Ovary (tissue), 9 donors: ENCODE results near the gene PCDHGB2. TPM values are rescaled to one million over a fixed set of nuclear protein-coding genes. Genes with fewer than 3 reads are reported as not detected.
A peak's percentile ranks its signal among the peaks of the same experiment; 100 is the strongest.

Source experiments
- DNase-seq, 5 donors: peaks; one replicate each; pipeline ENCODE4 v3.0.0-alpha.2; 2019 to 2020
- H3K27ac ChIP-seq, 2 donors: fragments of 200-600 bp; one replicate each; pipeline versions ENCODE4 v1.5.1 to v1.8.0; 2019 to 2022
- H3K27me3 ChIP-seq: fragments of 200-600 bp; one replicate; pipeline ENCODE4 v1.8.0; 2022
- H3K36me3 ChIP-seq: fragments of 200-600 bp; sonication (generic); one replicate; pipeline ENCODE4 v1.5.1; 2019
- H3K4me1 ChIP-seq: one replicate; pipeline ENCODE4 v1.8.1; 2013; ENCODE audit warnings: mild to moderate bottlenecking, moderate library complexity; ENCODE audit not compliant: insufficient read depth
- H3K4me3 ChIP-seq: fragments of 200-600 bp; sonication (generic); one replicate; pipeline ENCODE4 v1.5.1; 2017
- H3K9me3 ChIP-seq, 2 donors: fragments of 200-600 bp in 1 of 2; sonication (generic) in 1 of 2; one replicate each; pipeline versions ENCODE4 v1.5.1 to v1.8.1; 2013 to 2019; ENCODE audit warnings: mild to moderate bottlenecking in 1 of 2, moderate library complexity in 1 of 2
- EP300 ChIP-seq: sonication (generic); formaldehyde crosslinking; IDR thresholded peaks from one replicate; pipeline ENCODE4 v1.6.1; 2017; ENCODE audit warnings: antibody characterized with exemption
- POLR2A ChIP-seq: fragments of 450-650 bp; IDR thresholded peaks from one replicate; pipeline ENCODE4 v1.6.1; 2017; ENCODE audit warnings: antibody characterized with exemption, mild to moderate bottlenecking, moderate library complexity
- WGBS, 3 donors: extraction: QIAGEN DNeasy Blood & Tissue Kit in 1 of 3; methylation state at CpG; one replicate each; pipeline versions ENCODE4 v1.1.5 to v1.1.7; 2013 to 2017; 5-methylcytosine and 5-hydroxymethylcytosine counted together
- intact Hi-C, 4 donors: fragments of 100-400 bp; cut with DNase I; formaldehyde crosslinking; loops; one replicate each; pipeline versions ENCODE4 v1.11.0 to v1.15.1; 2022 to 2023
- polyA plus RNA-seq, 2 donors: library from polyadenylated mRNA; stranded (reverse); fragments of 200-250 nt in 1 of 2; fragments of 350-450 nt in 1 of 2; fragmentation: Illumina TruSeq in 1 of 2; extraction: RNeasy Lipid Tissue Mini Kit (QIAGEN cat#74804) in 1 of 2; gene quantifications; one replicate each; pipeline ENCODE4 v1.2.3, GENCODE V29; 2013 to 2014
- total RNA-seq, 7 donors: library from RNA; depleted of rRNA in 2 of 7; stranded (reverse); fragments of >200 nt in 2 of 7; fragmentation: NEBNext Ultra II Directional in 3 of 7; extraction: Animal tissue kit (Norgen Biotek cat#: 25700) in 3 of 7; gene quantifications; one replicate each; pipeline versions ENCODE4 v1.1.0 to v1.2.4, GENCODE V29; 2016 to 2023
- TF ChIP-seq, protein P1 (sequence below), 3 donors: fragments of 450-650 bp in 2 of 3; fragments of 200-600 bp in 1 of 3; IDR thresholded peaks; one replicate each; pipeline versions ENCODE4 v1.5.1 to v1.8.0; 2016 to 2022; ENCODE audit warnings: antibody characterized with exemption in 3 of 3, mild to moderate bottlenecking in 1 of 3
- donor health status: DM: no; HTN: no; CAD: no; lungs with moderate emphysema.
- donor health status: DM: no; HTN: no; CAD: no.
- donor health status: Bipolar disorder and iron deficiency.
- donor health status: DM: yes; HTN: yes; CAD: no.
- donor health status: DM: no; HTN: no; CAD: no.
- donor health status: DM: yes; HTN: yes; CAD: no.

The PCDHGB2 gene
- total and polyA plus RNA-seq, 9 donors = 1.9 to 11.9 (median 7.4) TPM

- H3K27me3 ChIP-seq = no peaks in the 10 kb centered on the region
- intact Hi-C loops = loop anchor here in 2 of 4 donors (5.0 to 10.0 kb wide), 2 partner anchors 234 to 242 kb away; no protein-coding TSS in a partner anchor
- peak within 1 kb of the TSS; percentile 84 for H3K4me3 ChIP-seq
- TF ChIP-seq EP300 (peak; percentile 37), POLR2A (peak; percentile 98)
- TF ChIP-seq, protein P1, sequence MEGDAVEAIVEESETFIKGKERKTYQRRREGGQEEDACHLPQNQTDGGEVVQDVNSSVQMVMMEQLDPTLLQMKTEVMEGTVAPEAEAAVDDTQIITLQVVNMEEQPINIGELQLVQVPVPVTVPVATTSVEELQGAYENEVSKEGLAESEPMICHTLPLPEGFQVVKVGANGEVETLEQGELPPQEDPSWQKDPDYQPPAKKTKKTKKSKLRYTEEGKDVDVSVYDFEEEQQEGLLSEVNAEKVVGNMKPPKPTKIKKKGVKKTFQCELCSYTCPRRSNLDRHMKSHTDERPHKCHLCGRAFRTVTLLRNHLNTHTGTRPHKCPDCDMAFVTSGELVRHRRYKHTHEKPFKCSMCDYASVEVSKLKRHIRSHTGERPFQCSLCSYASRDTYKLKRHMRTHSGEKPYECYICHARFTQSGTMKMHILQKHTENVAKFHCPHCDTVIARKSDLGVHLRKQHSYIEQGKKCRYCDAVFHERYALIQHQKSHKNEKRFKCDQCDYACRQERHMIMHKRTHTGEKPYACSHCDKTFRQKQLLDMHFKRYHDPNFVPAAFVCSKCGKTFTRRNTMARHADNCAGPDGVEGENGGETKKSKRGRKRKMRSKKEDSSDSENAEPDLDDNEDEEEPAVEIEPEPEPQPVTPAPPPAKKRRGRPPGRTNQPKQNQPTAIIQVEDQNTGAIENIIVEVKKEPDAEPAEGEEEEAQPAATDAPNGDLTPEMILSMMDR (IDR thresholded peaks at IDR 0.05) = peak; percentile 61 to 84 (median 66)
- peaks cover 3% of the 10 kb centered on the region for H3K4me1 ChIP-seq
- peak within 1 kb of the TSS; percentile 85 to 99 for H3K27ac ChIP-seq
- DNase-seq = peak; percentile 92 to 95 (median 95)
- H3K9me3 ChIP-seq = peaks cover 16 to 37% of the 10 kb centered on the region in 2 donors
- 1 to 2% (median 1%) methylated on average over 67 of the region's 67 CpGs for WGBS, 3 donors
- no peaks in the 10 kb centered on the region for H3K36me3 ChIP-seq
Observed at GRCh38 chr5:141320225-141321169, 39.3 kb upstream of the PCDHGB2 start, which contains the start of gene TAF7. Gene TAF7 (minus strand): TSS chr5:141320784. CDS start chr5:141320044, 740 bp downstream.

DNA sequence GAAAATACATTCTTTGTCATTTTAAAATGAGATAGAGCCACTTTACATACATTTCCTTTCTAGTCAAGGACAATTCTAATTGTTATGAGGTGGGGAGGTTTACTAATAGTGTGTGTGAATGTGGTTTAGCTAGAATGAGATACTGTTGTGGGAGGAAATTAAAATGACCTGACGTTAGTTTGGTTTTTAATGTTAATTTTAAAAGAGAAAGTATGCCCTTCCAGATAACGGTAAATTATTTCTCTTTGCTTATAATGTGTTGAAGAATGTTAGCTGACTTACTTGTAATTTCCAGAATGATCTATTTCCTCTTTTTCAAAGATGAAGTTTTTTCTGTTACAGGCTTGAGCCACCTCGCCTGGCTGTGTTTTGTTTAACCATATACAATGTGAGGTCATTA lies 37.5 kb upstream of the PCDHGB2 start:
- intact Hi-C loops = loop anchor here in 2 of 4 donors (5.0 to 10.0 kb wide), 2 partner anchors 233 to 240 kb away; no protein-coding TSS in a partner anchor
- DNase-seq = no peak
- 87 to 92% (median 91%) methylated on average over 3 of the region's 3 CpGs for WGBS, 3 donors
- H3K27ac ChIP-seq = no peak overlapping the region
- peaks cover 3% of the 10 kb centered on the region for H3K4me1 ChIP-seq
- no peaks in the 10 kb centered on the region for H3K27me3 ChIP-seq
- TF ChIP-seq, protein P1 (IDR thresholded peaks at IDR 0.05) = no peak
- TF ChIP-seq POLR2A = no peak
- no peak for TF ChIP-seq EP300
- peaks cover 15 to 27% of the 10 kb centered on the region in 2 donors for H3K9me3 ChIP-seq
- no peaks in the 10 kb centered on the region for H3K36me3 ChIP-seq
- no peak overlapping the region for H3K4me3 ChIP-seq

DNA sequence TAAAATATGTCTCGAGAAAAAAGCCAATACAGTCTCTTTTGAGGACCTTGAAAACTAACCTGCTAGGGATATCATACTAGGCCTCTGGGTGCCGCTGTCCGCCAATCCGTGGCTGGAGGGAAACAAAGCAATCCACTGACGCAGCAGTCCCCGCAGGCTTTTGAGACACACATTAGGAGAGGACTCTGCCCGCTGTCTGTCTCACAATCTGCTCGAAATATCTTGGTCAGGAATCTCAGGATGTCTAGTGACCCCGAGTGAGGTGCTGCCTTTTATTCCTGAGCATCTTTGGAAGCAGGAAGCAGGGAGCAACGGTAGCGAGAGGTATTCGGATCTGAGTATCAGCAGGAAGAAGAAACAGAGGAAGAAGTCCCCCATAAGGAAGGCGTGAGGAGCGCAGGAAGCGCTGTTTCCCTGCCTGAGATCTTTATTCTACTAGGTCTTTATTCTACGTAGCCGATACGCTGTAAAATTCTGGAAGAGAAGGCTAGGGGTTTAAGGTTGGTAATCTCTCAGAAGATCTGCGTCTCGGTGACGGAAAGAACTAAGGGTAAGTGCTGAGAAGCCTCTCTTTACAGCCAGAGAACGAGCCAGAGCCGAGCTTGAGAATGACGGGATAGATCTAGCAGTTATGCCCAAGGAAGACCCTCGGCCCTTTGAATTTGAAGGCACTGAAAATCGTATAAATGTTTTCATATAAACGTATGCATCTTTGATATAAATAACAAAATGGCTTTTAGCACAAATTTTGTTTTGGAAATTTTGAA lies 33.5 kb upstream of the PCDHGB2 start:
- Histone ChIP-seq H3K27ac (no peak overlapping the region), H3K4me1 (peaks cover 1% of the 10 kb centered on the region), H3K36me3 (no peaks in the 10 kb centered on the region), H3K4me3 (peak overlapping the region; percentile 27), H3K27me3 (no peaks in the 10 kb centered on the region), H3K9me3 (peaks cover 0 to 23% of the 10 kb centered on the region in 2 donors)
- intact Hi-C loops = loop anchor here in 1 of 4 donors (10.0 kb wide), 1 partner anchor 229 kb away; no protein-coding TSS in a partner anchor
- DNase-seq = peak; percentile 37 to 66 (median 62)
- 9 to 15% (median 13%) methylated on average over 27 of the region's 27 CpGs for WGBS, 3 donors
- TF ChIP-seq POLR2A (peak; percentile 30), EP300 (no peak)
- TF ChIP-seq, protein P1 (IDR thresholded peaks at IDR 0.05) = peak in 1 of 3 donors; percentile 11

DNA sequence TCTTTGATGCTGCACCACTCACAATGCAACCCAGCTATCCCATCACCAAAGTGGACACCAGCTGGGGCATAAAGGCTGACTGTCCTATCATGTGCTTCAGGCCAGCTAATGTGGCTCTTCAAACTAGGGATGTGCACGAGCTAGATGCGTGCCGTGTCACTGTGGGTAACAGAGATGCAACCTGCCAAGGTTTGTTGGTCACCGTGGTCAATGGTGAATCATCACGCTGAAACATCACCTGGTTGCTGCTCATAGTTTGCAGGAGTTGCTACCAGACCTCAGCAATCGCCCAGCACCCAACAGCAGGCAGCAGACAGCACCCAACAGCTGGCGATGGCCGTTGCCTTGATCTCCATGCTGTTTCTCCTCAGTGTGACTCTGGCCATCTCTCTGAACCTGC lies 31.6 kb upstream of the PCDHGB2 start:
- Histone ChIP-seq H3K4me1 (no peaks in the 10 kb centered on the region), H3K36me3 (no peaks in the 10 kb centered on the region), H3K27me3 (no peaks in the 10 kb centered on the region), H3K27ac (no peak overlapping the region), H3K9me3 (peaks cover 0 to 39% of the 10 kb centered on the region in 2 donors), H3K4me3 (no peak overlapping the region)
- TF ChIP-seq, protein P1 (IDR thresholded peaks at IDR 0.05) = no peak
- no peak for TF ChIP-seq EP300
- no peak for TF ChIP-seq POLR2A
- intact Hi-C loops = loop anchor here in 1 of 4 donors (10.0 kb wide), 1 partner anchor 227 kb away; no protein-coding TSS in a partner anchor
- 76 to 86% (median 80%) methylated on average over 8 of the region's 8 CpGs for WGBS, 3 donors
- no peak for DNase-seq
